Adrenal gland (tissue), 12 donors: ENCODE data around the gene C22orf31. TPM values are rescaled to one million over a fixed set of nuclear protein-coding genes. Genes with fewer than 3 reads are reported as not detected.
A peak's percentile ranks its signal among the peaks of the same experiment; 100 is the strongest.

Source experiments
- DNase-seq, 7 donors: peaks; one replicate each; pipeline ENCODE4 v3.0.0-alpha.2; 2019 to 2020
- H3K27ac ChIP-seq, 5 donors: fragments of 200-600 bp; sonication (generic) in 4 of 5; 1 replicate in 3 of 5; 2 replicates in 2 of 5; pipeline versions ENCODE4 v1.5.1 to v1.8.0; 2016 to 2020; ENCODE audit warnings: mild to moderate bottlenecking in 1 of 5
- H3K27me3 ChIP-seq: fragments of 200-600 bp; 2 replicates; pipeline ENCODE4 v1.8.0; 2021
- H3K36me3 ChIP-seq, 2 donors: fragments of 200-600 bp; replicated peaks in 1 of 2; 1 replicate in 1 of 2; 2 replicates in 1 of 2; pipeline versions ENCODE4 v1.5.1 to v1.8.0; 2018 to 2022
- H3K4me1 ChIP-seq, 2 donors: fragments of 200-600 bp; replicated peaks in 1 of 2; 1 replicate in 1 of 2; 2 replicates in 1 of 2; pipeline versions ENCODE4 v1.5.1 to v1.8.0; 2018 to 2021
- H3K4me3 ChIP-seq, 4 donors: fragments of 200-600 bp; sonication (generic) in 3 of 4; one replicate each; pipeline ENCODE4 v1.5.1; 2016 to 2018
- H3K9me3 ChIP-seq, 3 donors: fragments of 200-600 bp; sonication (generic) in 1 of 3; replicated peaks in 1 of 3; 1 replicate in 2 of 3; 2 replicates in 1 of 3; pipeline versions ENCODE4 v1.5.1 to v1.8.0; 2016 to 2021
- POLR2A ChIP-seq, 2 donors: fragments of 450-650 bp; IDR thresholded peaks; one replicate each; pipeline ENCODE4 v1.6.1; 2017; ENCODE audit warnings: antibody characterized with exemption in 2 of 2, mild to moderate bottlenecking in 2 of 2, moderate library complexity in 1 of 2
- WGBS, 4 donors: extraction: QIAGEN DNeasy Blood & Tissue Kit in 2 of 4; methylation state at CpG; one replicate each; pipeline versions ENCODE4 v1.1.5 to v1.1.7; 2013 to 2017; 5-methylcytosine and 5-hydroxymethylcytosine counted together
- intact Hi-C, 2 donors: fragments of 100-400 bp; cut with DNase I; formaldehyde crosslinking; loops; one replicate each; pipeline versions ENCODE4 v1.14.1 to v1.15.0; 2022 to 2023
- polyA plus RNA-seq, 3 donors: library from polyadenylated mRNA; stranded (reverse); fragments of 200-250 nt in 2 of 3; fragments of 350-450 nt in 1 of 3; fragmentation: Illumina TruSeq in 1 of 3; extraction: RNeasy Lipid Tissue Mini Kit (QIAGEN cat#74804) in 1 of 3; gene quantifications; one replicate each; pipeline ENCODE4 v1.2.3, GENCODE V29; 2013 to 2014
- total RNA-seq, 9 donors: library from RNA; depleted of rRNA in 4 of 9; stranded (reverse); fragments of >200 nt in 4 of 9; fragments of 120-200 nt in 1 of 9; fragmentation: NEBNext Ultra II Directional in 1 of 9; extraction: Animal tissue kit (Norgen Biotek cat#: 25700) in 1 of 9; gene quantifications; one replicate each; pipeline versions ENCODE4 v1.1.0 to v1.2.4, GENCODE V29; 2013 to 2023
- TF ChIP-seq, protein P1 (sequence below), 6 experiments: fragments of 450-650 bp in 4 of 6; fragments of 200-600 bp in 2 of 6; sonication (generic) in 1 of 6; IDR thresholded peaks; 1 replicate in 5 of 6; 2 replicates in 1 of 6; pipeline versions ENCODE4 v1.5.1 to v1.8.0; 2016 to 2021; ENCODE audit warnings: antibody characterized with exemption in 6 of 6, mild to moderate bottlenecking in 2 of 6, moderate library complexity in 1 of 6
- donor health status: healthy with polysubstance abuse.
- donor health status: Bipolar disorder and iron deficiency.
- donor health status: DM: yes; HTN: yes; CAD: no.
- donor health status: DM: no; HTN: no; CAD: no.
- donor health status: DM: no; HTN: no; CAD: no.
- donor health status: DM: yes; HTN: yes; CAD: no.

The C22orf31 gene
- total and polyA plus RNA-seq, 12 donors = 0.11 to 1.9 (median 0.90) TPM; not detected in 8

DNA sequence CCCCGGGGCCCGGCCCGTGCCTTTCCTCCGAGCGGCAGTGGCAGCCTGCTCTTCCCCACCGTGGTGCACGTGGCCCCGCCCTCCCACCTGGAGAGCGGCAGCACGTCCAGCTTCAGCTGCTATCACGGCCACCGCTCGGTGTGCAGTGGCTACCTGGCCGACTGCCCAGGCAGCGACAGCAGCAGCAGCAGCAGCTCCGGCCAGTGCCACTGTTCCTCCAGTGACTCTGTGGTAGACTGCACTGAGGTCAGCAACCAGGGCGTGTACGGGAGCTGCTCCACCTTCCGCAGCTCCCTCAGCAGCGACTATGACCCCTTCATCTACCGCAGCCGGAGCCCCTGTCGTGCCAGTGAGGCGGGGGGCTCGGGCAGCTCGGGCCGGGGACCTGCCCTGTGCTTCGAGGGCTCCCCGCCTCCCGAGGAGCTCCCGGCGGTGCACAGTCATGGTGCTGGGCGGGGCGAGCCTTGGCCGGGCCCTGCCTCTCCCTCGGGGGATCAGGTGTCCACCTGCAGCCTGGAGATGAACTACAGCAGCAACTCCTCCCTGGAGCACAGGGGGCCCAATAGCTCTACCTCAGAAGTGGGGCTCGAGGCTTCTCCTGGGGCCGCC is 11.9 kb downstream of the C22orf31 start:
- peaks cover under 1 to 4% of the 10 kb centered on the region in 2 donors for H3K4me1 ChIP-seq
- H3K36me3 ChIP-seq = peaks cover 0 to 46% of the 10 kb centered on the region in 2 donors
- DNase-seq = no peak
- no peaks in the 10 kb centered on the region for H3K9me3 ChIP-seq
- intact Hi-C loops = no loop called here
- H3K4me3 ChIP-seq = no peak overlapping the region
- H3K27ac ChIP-seq = no peak overlapping the region
- no peaks in the 10 kb centered on the region for H3K27me3 ChIP-seq
- 85 to 89% (median 88%) methylated on average over 25 to 38 of the region's 38 CpGs; no CpG with 5 or more reads in 1 of the 4 donors for WGBS, 4 donors
- TF ChIP-seq, protein P1, sequence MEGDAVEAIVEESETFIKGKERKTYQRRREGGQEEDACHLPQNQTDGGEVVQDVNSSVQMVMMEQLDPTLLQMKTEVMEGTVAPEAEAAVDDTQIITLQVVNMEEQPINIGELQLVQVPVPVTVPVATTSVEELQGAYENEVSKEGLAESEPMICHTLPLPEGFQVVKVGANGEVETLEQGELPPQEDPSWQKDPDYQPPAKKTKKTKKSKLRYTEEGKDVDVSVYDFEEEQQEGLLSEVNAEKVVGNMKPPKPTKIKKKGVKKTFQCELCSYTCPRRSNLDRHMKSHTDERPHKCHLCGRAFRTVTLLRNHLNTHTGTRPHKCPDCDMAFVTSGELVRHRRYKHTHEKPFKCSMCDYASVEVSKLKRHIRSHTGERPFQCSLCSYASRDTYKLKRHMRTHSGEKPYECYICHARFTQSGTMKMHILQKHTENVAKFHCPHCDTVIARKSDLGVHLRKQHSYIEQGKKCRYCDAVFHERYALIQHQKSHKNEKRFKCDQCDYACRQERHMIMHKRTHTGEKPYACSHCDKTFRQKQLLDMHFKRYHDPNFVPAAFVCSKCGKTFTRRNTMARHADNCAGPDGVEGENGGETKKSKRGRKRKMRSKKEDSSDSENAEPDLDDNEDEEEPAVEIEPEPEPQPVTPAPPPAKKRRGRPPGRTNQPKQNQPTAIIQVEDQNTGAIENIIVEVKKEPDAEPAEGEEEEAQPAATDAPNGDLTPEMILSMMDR (IDR thresholded peaks at IDR 0.05) = no peak
- no peak for TF ChIP-seq POLR2A (IDR thresholded peaks at IDR 0.05)

DNA sequence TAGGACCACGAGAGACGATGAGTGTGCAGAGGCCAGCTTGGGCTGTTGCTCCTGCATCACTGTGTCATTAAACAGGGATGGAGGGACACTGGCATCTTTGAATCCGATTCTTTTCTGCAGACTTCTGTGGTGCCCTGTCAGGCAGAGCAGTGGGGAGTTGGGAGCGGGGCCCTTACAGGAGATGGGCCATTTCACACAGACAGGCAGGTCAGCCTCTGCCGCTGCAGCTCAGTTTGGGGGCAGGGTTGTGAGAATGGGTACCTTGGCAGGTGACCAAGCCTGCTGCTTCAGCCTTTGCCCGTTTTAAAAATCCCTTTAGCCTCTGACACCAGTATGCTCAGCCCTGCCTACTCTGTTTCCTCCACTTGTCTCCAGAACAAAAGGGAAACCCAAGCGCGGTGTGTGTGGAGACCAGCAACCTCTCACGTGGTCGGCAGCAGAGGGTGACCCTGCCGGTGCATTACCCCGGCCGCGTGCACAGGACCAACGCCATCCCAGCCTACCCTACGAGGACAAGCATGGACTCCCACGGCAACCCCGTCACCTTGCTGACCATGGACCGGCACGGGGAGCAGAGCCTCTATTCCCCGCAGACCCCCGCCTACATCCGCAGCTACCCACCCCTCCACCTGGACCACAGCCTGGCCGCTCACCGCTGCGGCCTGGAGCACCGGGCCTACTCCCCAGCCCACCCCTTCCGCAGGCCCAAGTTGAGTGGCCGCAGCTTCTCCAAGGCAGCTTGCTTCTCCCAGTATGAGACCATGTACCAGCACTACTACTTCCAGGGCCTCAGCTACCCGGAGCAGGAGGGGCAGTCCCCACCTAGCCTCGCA is 12.6 kb downstream of the C22orf31 start:
- TF ChIP-seq, protein P1 (IDR thresholded peaks at IDR 0.05) = no peak
- no peak for TF ChIP-seq POLR2A (IDR thresholded peaks at IDR 0.05)
- Histone ChIP-seq H3K4me1 (peaks cover 8 to 11% of the 10 kb centered on the region in 2 donors), H3K9me3 (no peaks in the 10 kb centered on the region), H3K36me3 (peaks cover 0 to 46% of the 10 kb centered on the region in 2 donors), H3K27ac (no peak overlapping the region), H3K4me3 (no peak overlapping the region), H3K27me3 (no peaks in the 10 kb centered on the region)
- DNase-seq = no peak
- 92 to 96% (median 93%) methylated on average over 24 to 31 of the region's 31 CpGs for WGBS, 4 donors
- intact Hi-C loops = no loop called here

DNA sequence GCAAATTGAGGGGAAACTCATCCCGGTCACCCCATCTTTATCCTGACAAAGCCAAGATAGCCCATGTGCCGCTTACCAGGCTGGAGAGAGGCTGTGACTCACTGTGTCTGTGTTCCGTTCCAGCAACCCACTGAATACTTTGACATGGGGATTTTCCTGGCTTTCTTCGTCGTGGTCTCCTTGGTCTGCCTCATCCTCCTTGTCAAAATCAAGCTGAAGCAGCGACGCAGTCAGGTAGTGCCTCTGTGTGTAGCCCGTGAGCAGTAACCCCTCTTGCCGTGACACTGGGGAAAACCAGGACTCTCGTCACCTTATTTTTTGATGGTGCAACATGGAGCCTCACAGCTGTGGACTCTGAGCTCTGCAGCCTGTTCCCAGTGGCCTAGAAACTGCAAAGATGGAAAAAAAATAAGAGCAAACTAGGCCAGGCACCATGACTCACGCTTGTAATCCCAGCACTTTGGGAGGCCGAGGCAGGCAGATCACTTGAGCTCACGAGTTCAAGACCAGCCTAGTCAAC is 16.9 kb downstream of the C22orf31 start:
- Histone ChIP-seq H3K27ac (peak overlapping the region; percentile 62 to 91 (median 82)), H3K9me3 (no peaks in the 10 kb centered on the region), H3K4me3 (no peak overlapping the region), H3K36me3 (peaks cover 0 to 36% of the 10 kb centered on the region in 2 donors), H3K4me1 (peaks cover 19 to 38% of the 10 kb centered on the region in 2 donors), H3K27me3 (no peaks in the 10 kb centered on the region)
- intact Hi-C loops = loop anchor here in 1 of 2 donors (5.0 kb wide), 1 partner anchor 192 kb away; no protein-coding TSS in a partner anchor
- WGBS, 4 donors = 37 to 49% (median 44%) methylated on average over 10 to 13 of the region's 13 CpGs
- peak in 6 of 7 donors; percentile 69 to 76 (median 72) for DNase-seq
- TF ChIP-seq, protein P1 (IDR thresholded peaks at IDR 0.05) = no peak
- TF ChIP-seq POLR2A (IDR thresholded peaks at IDR 0.05) = peak in 1 of 2 donors; percentile 47
